Testis (tissue), 2 donors: Measurements from ENCODE around the gene NTSR2.

Source experiments
- CTCF ChIP-seq, 3 experiments: fragments of 450-650 bp in 2 of 3; fragments of 200-600 bp in 1 of 3; sonication (generic) in 1 of 3; IDR thresholded peaks; one replicate each; pipeline ENCODE4 v1.5.1; 2016 to 2019; ENCODE audit warnings: antibody characterized with exemption in 3 of 3, mild to moderate bottlenecking in 2 of 3, moderate library complexity in 1 of 3
- POLR2A ChIP-seq: fragments of 450-650 bp; IDR thresholded peaks from one replicate; pipeline ENCODE4 v1.6.1; 2017; ENCODE audit warnings: antibody characterized with exemption, mild to moderate bottlenecking, moderate library complexity

GRCh38 chr2:11611251-11611650 lies 58.7 kb downstream of the NTSR2 start:
- TF ChIP-seq CTCF (IDR thresholded peaks at IDR 0.05) (no peak), POLR2A (no peak)
